ENCODE data around the gene PLCB3. TPM values are rescaled to one million over a fixed set of nuclear protein-coding genes. Genes with fewer than 3 reads are reported as not detected.
A peak's percentile ranks its signal among the peaks of the same experiment; 100 is the strongest.

The PLCB3 gene
- total and polyA plus RNA-seq, 2 of the 13 experiments (the other 11 are each of a cell fraction or from before 2014, with no cell fraction given), result 7.5 to 13.8 TPM

- TF ChIP-seq EZH2 (conservative IDR thresholded peaks at IDR 0.05; ENCODE audit: low read depth, low read length) (no peak), NFE2 (CRISPR knock-in tag; IDR thresholded peaks at IDR 0.05) (no peak), SMYD3 (CRISPR knock-in tag; IDR thresholded peaks at IDR 0.05) (peak; percentile 21; the same call in 1 of the 2 replicates), SMAD1 (CRISPR knock-in tag; IDR thresholded peaks at IDR 0.05; ENCODE audit: borderline replicate concordance, low read depth) (no peak), ARNT2 (CRISPR knock-in tag; IDR thresholded peaks at IDR 0.05; ENCODE audit: low read depth) (no peak), NFIB (CRISPR knock-in tag; IDR thresholded peaks at IDR 0.05; ENCODE audit: borderline replicate concordance) (no peak), THAP9 (CRISPR knock-in tag; IDR thresholded peaks at IDR 0.05; ENCODE audit: borderline replicate concordance) (peak; percentile 93), ZNF629 (CRISPR knock-in tag; conservative IDR thresholded peaks at IDR 0.05) (no peak; the same call in 1 of the 2 replicates), NKX3-1 (CRISPR knock-in tag; IDR thresholded peaks at IDR 0.05) (peak; percentile 69; the same call in 1 of the 2 replicates), HOXA3 (CRISPR knock-in tag; IDR thresholded peaks at IDR 0.05) (peak; percentile 99), TFDP2 (CRISPR knock-in tag; IDR thresholded peaks at IDR 0.05) (no peak; the same call in 1 of the 2 replicates), ZFP91 (CRISPR knock-in tag; IDR thresholded peaks at IDR 0.05; ENCODE audit: borderline replicate concordance) (peak; percentile 71; the same call in 1 of the 2 replicates), JUNB (CRISPR knock-in tag; IDR thresholded peaks at IDR 0.05; ENCODE audit: borderline replicate concordance) (no peak), ZFX (CRISPR knock-in tag; IDR thresholded peaks at IDR 0.05; ENCODE audit: low read depth) (peak; percentile 91; the same call in 1 of the 2 replicates), ZNF331 (CRISPR knock-in tag; IDR thresholded peaks at IDR 0.05) (peak; percentile 46), ZNF564 (CRISPR knock-in tag; IDR thresholded peaks at IDR 0.05) (no peak; the same call in 1 of the 2 replicates), FOXK1 (CRISPR knock-in tag; IDR thresholded peaks at IDR 0.05; ENCODE audit: borderline replicate concordance, low read depth) (peak; percentile 89; the same call in 1 of the 2 replicates), ZNF512 (CRISPR knock-in tag; IDR thresholded peaks at IDR 0.05) (no peak), ZNF414 (CRISPR knock-in tag; IDR thresholded peaks at IDR 0.05) (peak; percentile 49), ZNF615 (CRISPR knock-in tag; IDR thresholded peaks at IDR 0.05; ENCODE audit: borderline replicate concordance) (no peak), GATAD1 (CRISPR knock-in tag; IDR thresholded peaks at IDR 0.05) (peak; percentile 88), KLF11 (CRISPR knock-in tag; IDR thresholded peaks at IDR 0.05) (peak; percentile 62; the same call in 1 of the 2 replicates)
Measured at GRCh38 chr11:64269540-64270220, 18.4 kb downstream of the PLCB3 start (continued).
